Keratinocyte (primary cell): ENCODE results near the gene APBB2.

Experiments used
- EZH2 ChIP-seq: IDR thresholded peaks from one replicate; pipeline ENCODE4 v1.6.1; 2012; ENCODE audit warnings: inconsistent platforms, mild to moderate bottlenecking, low read length, moderate library complexity
- TF ChIP-seq, protein P1 (sequence below), 3 experiments: IDR thresholded peaks in 1 of 3; conservative IDR thresholded peaks in 1 of 3; optimal IDR thresholded peaks in 1 of 3; 2 replicates in 2 of 3; 3 replicates in 1 of 3; pipeline versions ENCODE3 to v1.5.1; 2011; ENCODE audit warnings: low read length in 3 of 3, mild to moderate bottlenecking in 3 of 3, moderate library complexity in 2 of 3, control low read depth in 1 of 3, inconsistent platforms in 1 of 3; ENCODE audit not compliant: insufficient read depth in 2 of 3; ENCODE audit errors: extremely low read depth in 1 of 3

DNA sequence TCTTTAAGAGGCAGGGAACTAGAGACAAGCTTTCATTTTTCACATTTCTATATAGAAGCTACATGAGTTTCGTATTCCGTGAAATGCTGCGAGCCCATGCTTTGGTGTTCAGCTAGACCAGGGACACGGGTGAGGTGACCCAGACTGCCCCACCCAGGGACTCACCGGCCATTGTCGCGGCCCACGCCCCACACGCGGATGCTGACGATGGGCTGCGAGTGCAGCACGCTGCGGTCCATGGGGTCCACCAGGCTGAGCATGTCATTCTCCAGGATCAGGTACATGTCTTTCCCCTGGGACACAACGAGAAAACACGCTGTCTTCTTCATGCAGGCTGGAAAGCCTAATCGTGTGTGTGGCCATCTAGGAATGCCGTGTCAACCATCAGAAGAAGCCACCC is 324.1 kb downstream of the APBB2 start:
- TF ChIP-seq, protein P1, sequence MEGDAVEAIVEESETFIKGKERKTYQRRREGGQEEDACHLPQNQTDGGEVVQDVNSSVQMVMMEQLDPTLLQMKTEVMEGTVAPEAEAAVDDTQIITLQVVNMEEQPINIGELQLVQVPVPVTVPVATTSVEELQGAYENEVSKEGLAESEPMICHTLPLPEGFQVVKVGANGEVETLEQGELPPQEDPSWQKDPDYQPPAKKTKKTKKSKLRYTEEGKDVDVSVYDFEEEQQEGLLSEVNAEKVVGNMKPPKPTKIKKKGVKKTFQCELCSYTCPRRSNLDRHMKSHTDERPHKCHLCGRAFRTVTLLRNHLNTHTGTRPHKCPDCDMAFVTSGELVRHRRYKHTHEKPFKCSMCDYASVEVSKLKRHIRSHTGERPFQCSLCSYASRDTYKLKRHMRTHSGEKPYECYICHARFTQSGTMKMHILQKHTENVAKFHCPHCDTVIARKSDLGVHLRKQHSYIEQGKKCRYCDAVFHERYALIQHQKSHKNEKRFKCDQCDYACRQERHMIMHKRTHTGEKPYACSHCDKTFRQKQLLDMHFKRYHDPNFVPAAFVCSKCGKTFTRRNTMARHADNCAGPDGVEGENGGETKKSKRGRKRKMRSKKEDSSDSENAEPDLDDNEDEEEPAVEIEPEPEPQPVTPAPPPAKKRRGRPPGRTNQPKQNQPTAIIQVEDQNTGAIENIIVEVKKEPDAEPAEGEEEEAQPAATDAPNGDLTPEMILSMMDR (optimal IDR thresholded peaks at IDR 0.05 in 1 of 3, IDR thresholded peaks at IDR 0.05 in 1 of 3, conservative IDR thresholded peaks at IDR 0.05 in 1 of 3; ENCODE audit: extremely low read depth in 1 of 3, insufficient read depth in 2 of 3, low read length in 3 of 3), result no peak
- no peak for TF ChIP-seq EZH2
